Fibroblast of skin of scalp (primary cell): Measurements from ENCODE around the gene CRISPLD2.

Source experiments
- DNase-seq: peaks from one replicate; pipeline ENCODE4 v3.0.0-alpha.2; 2013

The CRISPLD2 gene

GRCh38 chr16:84917492-84917891 is 97.7 kb downstream of the CRISPLD2 start:
- DNase-seq = no peak

DNA sequence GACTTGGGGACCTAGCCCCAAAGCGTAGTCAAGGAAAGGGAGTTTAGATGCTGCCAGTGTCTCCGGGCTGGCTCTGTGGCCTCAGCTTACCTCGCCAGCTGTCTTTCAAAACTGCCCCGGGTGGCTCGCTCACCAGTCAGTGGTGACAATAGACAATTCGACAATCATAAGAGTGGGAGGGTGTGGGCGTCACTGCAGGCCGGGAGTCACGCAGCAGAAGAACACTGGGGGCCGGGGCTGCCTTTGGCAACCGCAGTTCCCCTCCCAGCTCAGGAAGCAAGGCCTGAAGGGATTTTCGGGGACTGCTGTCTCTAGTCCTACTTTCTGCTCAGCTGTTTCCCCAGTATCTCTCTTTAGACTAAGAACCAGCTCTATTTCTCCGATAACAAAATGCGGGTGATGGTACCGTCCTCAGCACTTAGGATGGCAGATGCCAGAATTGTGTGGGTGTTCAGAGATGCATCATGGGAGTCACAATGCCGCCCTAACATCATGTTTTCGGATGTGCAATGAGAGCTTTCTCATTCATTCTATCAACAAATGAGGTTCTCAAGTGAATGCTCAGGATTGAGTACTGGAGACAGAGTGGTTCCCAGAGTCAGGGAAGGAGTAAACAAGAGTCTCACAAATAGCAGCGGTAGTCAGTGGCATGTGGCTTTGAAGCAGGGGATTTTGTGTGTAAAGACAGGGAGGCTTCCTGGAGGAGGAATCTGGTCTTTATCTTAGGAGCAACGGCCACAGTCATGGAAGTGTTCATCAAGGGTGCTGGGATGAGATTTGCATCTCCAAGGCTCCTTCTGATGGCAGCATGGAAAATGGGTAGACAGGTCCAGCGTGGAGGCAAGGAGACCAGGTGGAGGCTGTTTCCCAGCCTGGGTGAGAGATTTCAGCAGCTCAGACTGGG is 98.5 kb downstream of the CRISPLD2 start:
- DNase-seq = no peak

DNA sequence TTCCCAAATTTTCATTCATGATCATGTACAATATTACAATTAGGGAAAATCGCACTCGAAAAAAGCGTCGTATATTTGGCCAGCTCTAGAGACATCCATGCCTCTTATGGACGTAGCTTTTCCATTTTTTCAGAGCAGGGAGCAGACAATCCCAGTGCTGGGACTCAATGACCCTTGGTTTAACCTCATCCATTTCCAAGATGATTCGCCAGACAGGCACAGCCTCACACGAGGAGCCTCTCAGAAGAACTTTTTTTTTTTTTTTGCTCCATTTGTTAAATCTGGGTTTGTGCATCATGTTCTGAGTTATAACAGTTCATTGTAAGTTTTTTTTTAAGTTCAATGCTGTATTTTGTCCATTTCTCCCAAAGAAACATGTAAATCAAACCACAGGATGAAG is 99.5 kb downstream of the CRISPLD2 start:
- DNase-seq = no peak

DNA sequence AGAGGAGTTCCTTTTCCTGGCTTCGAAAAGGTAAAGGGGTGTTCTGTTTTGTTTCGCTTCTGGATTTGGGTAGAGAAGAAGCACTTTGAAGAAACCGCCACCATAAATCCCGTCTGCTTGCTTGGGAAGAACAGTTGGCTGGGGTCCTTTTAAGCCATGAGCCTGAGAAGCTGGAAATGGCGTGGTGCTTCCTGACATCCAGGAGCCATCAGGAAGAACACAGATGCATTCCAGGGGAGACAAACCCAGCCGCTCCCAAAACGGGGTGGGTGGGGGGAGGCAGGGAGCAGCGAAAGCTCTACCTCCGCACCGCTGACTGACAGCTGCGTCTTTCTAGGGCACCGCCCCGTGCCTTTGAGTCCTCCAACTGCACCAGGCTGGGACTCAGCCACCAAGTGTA is 99.9 kb downstream of the CRISPLD2 start:
- no peak for DNase-seq

DNA sequence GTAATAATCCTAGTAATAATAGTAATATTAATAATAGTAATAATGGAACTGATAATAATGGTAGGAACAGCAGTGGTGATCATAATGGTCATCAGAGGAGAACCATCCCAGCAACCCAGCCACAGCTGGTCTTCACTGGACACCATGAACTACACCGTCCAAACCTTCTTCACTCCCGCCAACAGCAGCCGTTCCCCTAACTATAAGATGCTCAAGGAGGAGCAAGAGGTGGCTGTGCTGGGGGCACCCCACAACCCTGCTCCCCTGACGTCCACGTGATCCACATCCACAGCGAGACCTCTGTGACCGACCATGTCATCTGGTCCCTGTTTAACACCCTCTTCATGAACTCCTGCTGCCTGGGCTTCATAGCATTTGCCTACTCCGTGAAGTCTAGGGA is 100.5 kb downstream of the CRISPLD2 start:
- DNase-seq = no peak

- DNase-seq = no peak
These were observed 102.8 kb downstream of the CRISPLD2 start for GRCh38 chr16:84922351-84923120.

- DNase-seq = no peak
These were observed 104.7 kb downstream of the CRISPLD2 start for GRCh38 chr16:84924331-84925091.

DNA sequence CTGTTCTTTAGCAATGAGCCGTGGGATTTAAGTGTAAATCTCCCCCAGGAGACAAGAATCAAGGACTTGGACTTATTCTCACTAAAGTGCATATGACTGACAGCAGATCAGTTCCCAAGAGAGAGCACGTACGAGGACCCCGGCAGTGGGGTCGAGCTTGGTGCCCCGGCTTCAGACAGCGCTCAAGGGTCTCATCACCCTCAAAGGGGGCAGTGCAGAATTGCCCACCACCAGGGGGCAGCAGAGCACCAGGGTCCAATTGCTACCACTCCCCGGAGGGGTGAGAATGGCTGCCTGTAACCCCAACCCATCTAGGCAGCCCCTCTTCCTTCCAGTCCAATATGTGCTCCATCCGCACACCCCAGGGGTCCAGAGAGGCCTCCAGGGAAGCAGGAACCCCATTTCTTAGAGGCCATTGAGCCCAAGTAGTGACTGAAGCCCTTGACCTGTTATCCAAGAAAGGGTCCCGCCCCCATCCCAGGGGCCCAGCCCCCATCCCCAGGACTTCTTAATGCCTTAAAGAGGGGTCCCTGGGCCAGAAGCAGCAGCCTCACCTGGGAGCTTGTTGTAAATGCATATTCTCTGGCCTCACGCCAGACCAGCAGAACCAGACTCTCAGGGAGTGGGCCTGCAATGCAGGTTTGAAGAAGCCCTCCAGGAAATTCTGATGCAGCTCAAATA is 105.4 kb downstream of the CRISPLD2 start:
- peak; percentile 27 for DNase-seq

GRCh38 chr16:84925773-84926372 is 106.1 kb downstream of the CRISPLD2 start:
- no peak for DNase-seq

DNA sequence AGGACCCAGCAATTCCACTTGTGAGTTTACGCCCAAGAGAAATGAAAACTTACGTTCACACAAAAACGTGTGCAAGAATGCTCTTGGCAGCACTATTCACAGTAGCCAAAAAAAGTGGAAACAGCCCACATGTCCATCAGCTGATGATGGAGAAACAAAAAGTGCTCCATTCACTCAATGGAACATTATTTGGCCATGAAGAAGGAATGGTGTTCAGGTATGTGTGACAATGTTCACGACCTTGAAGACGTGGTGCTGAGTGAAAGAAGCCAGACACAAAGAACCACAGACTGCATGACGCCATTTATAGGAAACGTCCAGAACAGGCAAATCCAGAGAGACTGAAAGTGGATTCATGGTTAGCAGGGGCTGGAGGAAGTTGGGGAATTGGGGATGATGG is 106.7 kb downstream of the CRISPLD2 start:
- DNase-seq = no peak

GRCh38 chr16:84927621-84928591 is 108.1 kb downstream of the CRISPLD2 start:
- no peak for DNase-seq

DNA sequence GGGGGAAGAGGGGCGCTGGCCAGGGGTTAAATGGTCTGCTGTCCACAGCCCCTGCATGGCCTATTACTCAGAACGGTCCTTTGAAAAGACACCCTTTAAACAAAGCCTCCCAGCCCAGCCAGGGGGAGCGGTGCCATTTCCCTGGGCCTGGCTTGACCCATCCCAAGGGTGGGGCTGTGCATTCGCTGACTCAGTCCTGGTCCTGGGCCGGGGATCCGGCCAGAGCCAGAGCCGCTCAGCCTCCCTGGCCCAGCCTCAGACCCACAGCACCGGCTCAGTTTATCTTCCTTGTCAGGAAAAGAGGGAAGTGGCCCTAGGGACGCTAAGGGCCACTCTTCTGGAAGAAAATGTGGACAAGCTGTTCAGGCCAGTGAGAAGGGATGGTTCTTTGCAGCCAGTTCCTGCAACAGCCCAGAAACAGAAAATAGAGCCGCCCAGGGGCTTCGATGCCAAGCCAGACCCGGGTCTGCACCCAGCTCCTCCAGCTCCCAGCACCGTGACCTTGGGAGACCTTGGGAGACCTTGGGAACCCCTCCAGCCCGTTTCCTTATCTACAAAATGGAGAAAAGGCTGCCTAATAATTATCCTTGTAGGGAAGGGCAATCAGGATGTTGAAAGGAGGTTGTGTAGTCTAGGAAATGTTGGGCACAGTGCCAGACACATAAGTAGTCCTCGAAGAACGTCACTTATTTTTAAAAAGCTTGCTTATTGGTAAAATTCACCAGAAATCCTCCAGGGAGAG is 109.1 kb downstream of the CRISPLD2 start:
- peak; percentile 17 for DNase-seq

DNA sequence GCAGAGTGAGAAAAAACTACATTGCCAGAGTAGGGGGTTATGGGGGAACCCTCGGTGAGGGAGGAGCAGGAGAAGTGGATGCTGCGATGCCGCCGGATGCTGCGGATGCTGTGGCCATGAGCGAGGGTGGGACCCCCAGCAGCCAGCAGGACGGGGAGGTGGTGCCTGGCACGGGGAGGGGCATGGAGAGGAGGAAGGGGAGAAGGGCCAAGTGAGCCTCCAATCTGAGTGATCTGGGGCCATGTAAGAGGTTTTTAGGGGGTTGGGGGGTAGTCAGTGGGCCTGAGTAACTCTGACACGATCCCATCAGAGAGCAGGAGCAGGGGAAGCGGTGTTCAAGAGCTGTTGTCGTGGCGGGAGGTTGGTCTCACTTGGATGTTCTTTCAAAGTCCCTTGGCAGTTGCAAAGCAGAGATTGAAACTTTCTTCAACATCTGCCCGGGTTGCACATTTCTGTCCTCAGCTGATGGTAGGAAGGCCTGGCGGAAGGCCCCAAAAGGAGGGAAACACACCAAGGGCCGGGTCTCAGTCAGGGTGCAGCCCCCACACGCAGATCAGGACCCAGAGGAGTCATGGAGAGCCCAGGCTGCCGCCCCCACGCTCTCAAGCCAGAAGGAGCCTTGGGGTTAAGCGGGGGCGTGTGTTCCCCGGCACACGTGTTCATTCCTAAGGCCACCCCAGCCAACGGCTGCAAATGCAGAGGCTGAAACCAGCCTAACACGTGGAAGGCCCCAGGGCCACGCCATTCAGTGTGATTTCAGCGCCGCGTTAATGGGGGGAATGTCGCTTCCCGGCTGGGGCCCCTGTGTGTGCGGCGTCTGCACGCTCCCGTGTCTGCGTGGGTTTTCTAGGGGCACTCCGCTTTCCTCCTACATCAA is 109.9 kb downstream of the CRISPLD2 start:
- DNase-seq = no peak

DNA sequence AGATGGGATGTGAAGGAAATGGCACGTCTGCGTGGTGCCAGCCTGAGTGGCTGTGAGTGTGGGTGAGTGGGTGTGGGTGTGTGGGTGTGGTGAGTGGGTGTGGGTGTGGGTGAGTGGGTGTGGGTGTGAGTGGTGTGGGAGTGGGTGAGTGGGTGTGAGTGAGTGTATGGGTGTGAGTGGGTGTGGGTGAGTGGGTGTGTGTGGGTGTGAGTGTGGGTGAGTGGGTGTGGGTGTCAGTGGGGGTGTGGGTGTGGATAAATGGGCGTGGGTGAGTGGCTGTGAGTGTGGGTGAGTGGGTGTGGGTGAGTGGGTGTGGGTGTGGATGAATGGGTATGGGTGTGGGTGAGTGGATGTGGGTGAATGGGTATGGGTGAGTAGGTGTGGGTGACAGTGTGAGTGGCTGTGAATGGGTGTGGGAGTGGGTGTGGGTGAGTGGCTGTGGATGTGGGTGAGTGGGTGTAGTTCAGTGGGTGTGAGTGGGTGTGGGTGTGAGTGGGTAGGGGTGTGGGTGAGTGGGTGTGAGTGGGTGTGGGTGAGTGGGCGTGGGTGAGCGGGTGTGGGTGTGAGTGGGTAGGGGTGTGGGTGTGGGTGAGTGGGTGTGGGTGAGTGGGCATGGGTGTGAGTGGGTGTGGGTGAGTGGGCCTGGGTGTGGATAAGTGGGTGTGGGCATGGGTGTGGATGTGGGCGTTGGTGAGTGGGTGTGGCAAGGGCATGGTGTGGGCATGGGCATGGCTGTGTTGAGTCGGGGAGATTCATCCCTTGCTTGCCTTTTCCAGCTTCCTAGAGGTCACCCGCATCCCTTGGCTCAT is 110.7 kb downstream of the CRISPLD2 start:
- DNase-seq = no peak

DNA sequence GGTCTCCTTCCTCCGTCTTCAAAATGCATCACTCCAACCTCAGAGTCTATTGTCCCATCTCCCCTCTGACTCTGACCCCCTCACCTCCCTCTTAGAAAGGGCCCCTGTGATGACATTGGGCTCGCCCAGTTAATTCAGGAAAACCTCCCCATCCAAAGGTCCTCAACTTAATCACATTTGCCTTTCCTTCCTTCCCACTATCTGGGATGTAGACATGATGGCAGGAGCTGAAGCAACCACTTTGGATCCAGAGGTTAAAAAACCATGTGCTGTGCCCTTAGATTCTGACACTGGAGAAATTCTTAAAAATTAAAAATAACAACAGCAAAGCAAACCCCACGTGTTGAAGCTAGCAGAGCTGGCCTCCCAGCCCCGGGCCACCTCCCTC is 111.3 kb downstream of the CRISPLD2 start:
- no peak for DNase-seq

- peak; percentile 19 for DNase-seq
These were observed 111.7 kb downstream of the CRISPLD2 start for GRCh38 chr16:84931506-84931905.

DNA sequence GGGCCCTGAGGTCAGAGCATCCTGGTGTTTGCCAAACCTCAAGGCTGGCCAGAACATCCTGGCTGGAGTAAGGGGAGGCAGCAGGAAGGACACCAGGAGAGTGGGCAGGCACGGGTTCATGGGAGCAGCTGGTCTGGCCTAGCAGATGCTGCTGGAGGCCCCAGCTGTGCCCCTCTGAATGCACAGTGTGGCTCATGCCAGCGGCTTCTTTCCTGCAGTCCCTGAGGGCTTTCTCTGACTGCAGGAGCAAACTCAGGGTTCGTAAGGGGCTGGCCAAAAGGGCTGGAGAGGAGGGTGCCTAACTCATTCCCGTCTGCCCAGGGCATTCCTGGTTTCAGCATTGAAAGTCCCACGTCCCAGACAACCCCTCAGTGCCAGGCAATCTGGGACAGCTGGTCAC is 112.9 kb downstream of the CRISPLD2 start:
- DNase-seq = no peak
